ENCODE results near the gene ATP2C1. TPM values are rescaled to one million over a fixed set of nuclear protein-coding genes. Genes with fewer than 3 reads are reported as not detected.

Gene ATP2C1
- total RNA-seq, 2 donors from 2014 or later: 66.9 to 67.7 TPM

- DNase-seq: no peak
- no peak for TF ChIP-seq CTCF (IDR thresholded peaks at IDR 0.05)
- Histone ChIP-seq H3K9me3 (no peaks in the 10 kb centered on the region), H3K36me3 (no peaks in the 10 kb centered on the region), H3K4me1 (no peaks in the 10 kb centered on the region), H3K27ac (no peak overlapping the region), H3K27me3 (no peaks in the 10 kb centered on the region), H3K4me3 (no peak overlapping the region), H3K9ac (ENCODE audit: low read depth in 2 of 2, low read length in 2 of 2) (no peak overlapping the region)
- intact Hi-C loops (cut with DNase I): no loop called here
These were observed 10.6 kb downstream of the ATP2C1 start for GRCh38 chr3:130904491-130904890.

GRCh38 chr3:130905551-130905950, 11.7 kb downstream of the ATP2C1 start:
- no peak overlapping the region for H3K27ac ChIP-seq
- no peaks in the 10 kb centered on the region for H3K27me3 ChIP-seq
- no peak for TF ChIP-seq CTCF (IDR thresholded peaks at IDR 0.05)
- DNase-seq: no peak
- intact Hi-C loops (cut with DNase I): no loop called here
- H3K4me1 ChIP-seq: no peaks in the 10 kb centered on the region
- H3K36me3 ChIP-seq: no peaks in the 10 kb centered on the region
- no peak overlapping the region for H3K9ac ChIP-seq (ENCODE audit: low read depth in 2 of 2, low read length in 2 of 2)
- no peaks in the 10 kb centered on the region for H3K9me3 ChIP-seq
- H3K4me3 ChIP-seq: no peak overlapping the region

- TF ChIP-seq CTCF (IDR thresholded peaks at IDR 0.05): no peak
- intact Hi-C loops (cut with DNase I): no loop called here
- DNase-seq: no peak
These were observed 12.6 kb downstream of the ATP2C1 start for GRCh38 chr3:130906374-130906995.

GRCh38 chr3:130907500-130907899, 13.6 kb downstream of the ATP2C1 start:
- no peaks in the 10 kb centered on the region for H3K27me3 ChIP-seq
- DNase-seq: no peak
- H3K36me3 ChIP-seq: no peaks in the 10 kb centered on the region
- H3K9me3 ChIP-seq: no peaks in the 10 kb centered on the region
- H3K27ac ChIP-seq: no peak overlapping the region
- no peak overlapping the region for H3K9ac ChIP-seq (ENCODE audit: low read depth in 2 of 2, low read length in 2 of 2)
- TF ChIP-seq CTCF (IDR thresholded peaks at IDR 0.05): no peak
- H3K4me1 ChIP-seq: no peaks in the 10 kb centered on the region
- intact Hi-C loops (cut with DNase I): no loop called here
- H3K4me3 ChIP-seq: no peak overlapping the region

More at GRCh38 chr3:130906374-130906995, 12.6 kb downstream of the ATP2C1 start:
- Histone ChIP-seq H3K27ac (no peak overlapping the region), H3K27me3 (no peaks in the 10 kb centered on the region), H3K4me3 (no peak overlapping the region), H3K9ac (ENCODE audit: low read depth in 2 of 2, low read length in 2 of 2) (no peak overlapping the region), H3K36me3 (no peaks in the 10 kb centered on the region), H3K4me1 (no peaks in the 10 kb centered on the region), H3K9me3 (no peaks in the 10 kb centered on the region)

GRCh38 chr3:130907966-130908365, 14.1 kb downstream of the ATP2C1 start:
- Histone ChIP-seq H3K27me3 (no peaks in the 10 kb centered on the region), H3K4me3 (no peak overlapping the region), H3K36me3 (no peaks in the 10 kb centered on the region), H3K27ac (no peak overlapping the region), H3K9ac (ENCODE audit: low read depth in 2 of 2, low read length in 2 of 2) (no peak overlapping the region), H3K4me1 (no peaks in the 10 kb centered on the region), H3K9me3 (no peaks in the 10 kb centered on the region)
- intact Hi-C loops (cut with DNase I): no loop called here
- DNase-seq: no peak
- no peak for TF ChIP-seq CTCF (IDR thresholded peaks at IDR 0.05)
